CD14-positive monocyte (primary cell): ENCODE results near the gene LRPAP1. TPM values are rescaled to one million over a fixed set of nuclear protein-coding genes. Genes with fewer than 3 reads are reported as not detected.
A peak's percentile ranks its signal among the peaks of the same experiment; 100 is the strongest.

Experiments used
- DNase-seq, 3 donors: peaks; one replicate each; pipeline ENCODE4 v3.0.0-alpha.2; 2011 to 2022
- H2AFZ ChIP-seq: 2 replicates; pipeline ENCODE4 v1.6.0; 2012; ENCODE audit warnings: mild to moderate bottlenecking, low read depth, low read length, inconsistent platforms; ENCODE audit not compliant: insufficient read depth, poor library complexity, severe bottlenecking
- H3K27ac ChIP-seq, 2 donors: 1 replicate in 1 of 2; 2 replicates in 1 of 2; pipeline ENCODE4 v1.5.1; 2012 to 2013; ENCODE audit warnings: low read length in 2 of 2, control low read depth in 1 of 2, inconsistent platforms in 1 of 2, low read depth in 1 of 2, mild to moderate bottlenecking in 1 of 2
- H3K27me3 ChIP-seq, 2 donors: one replicate each; pipeline versions ENCODE4 v1.6.0 to v1.6.1; 2011 to 2013; ENCODE audit warnings: low read length in 2 of 2; ENCODE audit not compliant: control insufficient read depth in 2 of 2, insufficient read depth in 2 of 2
- H3K36me3 ChIP-seq, 2 donors: replicated peaks in 1 of 2; 1 replicate in 1 of 2; 2 replicates in 1 of 2; pipeline versions ENCODE4 v1.5.1 to v1.6.1; 2012 to 2013; ENCODE audit warnings: low read length in 2 of 2, control low read depth in 1 of 2, inconsistent platforms in 1 of 2, mild to moderate bottlenecking in 1 of 2; ENCODE audit not compliant: insufficient read depth in 2 of 2, control insufficient read depth in 1 of 2
- H3K4me1 ChIP-seq, 2 donors: 1 replicate in 1 of 2; 2 replicates in 1 of 2; pipeline versions ENCODE4 v1.5.1 to v1.6.1; 2012 to 2013; ENCODE audit warnings: low read length in 2 of 2, control low read depth in 1 of 2, inconsistent platforms in 1 of 2, mild to moderate bottlenecking in 1 of 2, moderate library complexity in 1 of 2; ENCODE audit not compliant: insufficient read depth in 2 of 2, control insufficient read depth in 1 of 2
- H3K4me2 ChIP-seq: replicated peaks from 2 replicates; pipeline ENCODE3; 2012; ENCODE audit warnings: low read length, moderate library complexity, mild to moderate bottlenecking; ENCODE audit not compliant: poor library complexity, severe bottlenecking; ENCODE audit errors: extremely low read depth
- H3K4me3 ChIP-seq, 3 experiments: fragments of 200-600 bp in 1 of 3; sonication (generic) in 1 of 3; replicated peaks in 1 of 3; 1 replicate in 2 of 3; 2 replicates in 1 of 3; pipeline ENCODE4 v1.5.1; 2011 to 2013; ENCODE audit warnings: low read length in 3 of 3, mild to moderate bottlenecking in 3 of 3, control low read depth in 2 of 3, low read depth in 2 of 3, inconsistent platforms in 1 of 3, moderate library complexity in 1 of 3
- H3K79me2 ChIP-seq: 2 replicates; pipeline ENCODE4 v1.6.0; 2012; ENCODE audit warnings: mild to moderate bottlenecking, control low read depth, inconsistent platforms, low read length, moderate library complexity; ENCODE audit not compliant: insufficient read depth
- H3K9ac ChIP-seq: 2 replicates; pipeline ENCODE4 v1.6.0; 2017; ENCODE audit warnings: low read length, mild to moderate bottlenecking; ENCODE audit not compliant: insufficient read depth, poor library complexity, severe bottlenecking
- H3K9me3 ChIP-seq, 2 donors: replicated peaks in 1 of 2; 1 replicate in 1 of 2; 2 replicates in 1 of 2; pipeline versions ENCODE4 v1.5.1 to v1.6.1; 2012 to 2013; ENCODE audit warnings: low read length in 2 of 2, control low read depth in 1 of 2; ENCODE audit not compliant: control insufficient read depth in 1 of 2, insufficient read depth in 1 of 2
- H4K20me1 ChIP-seq: 2 replicates; pipeline ENCODE4 v1.6.0; 2012; ENCODE audit warnings: mild to moderate bottlenecking, low read length, control low read depth, moderate library complexity; ENCODE audit not compliant: insufficient read depth
- H3K27ac Mint-ChIP-seq, 7 donors: one replicate each; pipeline ENCODE4 v1.8.0; 2020; ENCODE audit warnings: mild to moderate bottlenecking in 7 of 7, mixed read lengths in 7 of 7, moderate library complexity in 6 of 7, inconsistent platforms in 2 of 7
- H3K27me3 Mint-ChIP-seq, 3 donors: one replicate each; pipeline ENCODE4 v1.8.0; 2021 to 2022; ENCODE audit warnings: low read depth in 3 of 3, mild to moderate bottlenecking in 3 of 3, mixed read lengths in 3 of 3, moderate library complexity in 3 of 3, inconsistent platforms in 1 of 3
- H3K36me3 Mint-ChIP-seq, 2 donors: one replicate each; pipeline ENCODE4 v1.8.0; 2020; ENCODE audit warnings: mixed read lengths in 2 of 2, inconsistent platforms in 1 of 2, mild to moderate bottlenecking in 1 of 2
- H3K4me1 Mint-ChIP-seq: one replicate; pipeline ENCODE4 v1.8.0; 2020; ENCODE audit warnings: mild to moderate bottlenecking, mixed read lengths
- H3K4me3 Mint-ChIP-seq, 2 donors: one replicate each; pipeline ENCODE4 v1.8.0; 2020; ENCODE audit warnings: mild to moderate bottlenecking in 2 of 2, mixed read lengths in 2 of 2, moderate library complexity in 1 of 2
- H3K9me3 Mint-ChIP-seq, 7 donors: one replicate each; pipeline ENCODE4 v1.8.0; 2020 to 2022; ENCODE audit warnings: mixed read lengths in 7 of 7, mild to moderate bottlenecking in 6 of 7, moderate library complexity in 6 of 7, inconsistent platforms in 2 of 7
- CTCF ChIP-seq: fragments of 200-600 bp; IDR thresholded peaks from one replicate; pipeline ENCODE4 v1.8.0; 2022; ENCODE audit warnings: antibody characterized with exemption, mild to moderate bottlenecking
- WGBS: methylation state at CpG from one replicate; pipeline ENCODE4 v1.1.5; 2013; ENCODE audit warnings: missing lambda C conversion rate; ENCODE audit not compliant: insufficient coverage; 5-methylcytosine and 5-hydroxymethylcytosine counted together
- intact Hi-C, 2 donors: fragments of 100-400 bp; cut with micrococcal nuclease; formaldehyde crosslinking; loops; one replicate each; pipeline versions ENCODE4 v1.15.0 to v1.15.1; 2023
- polyA plus RNA-seq, 3 donors: library from polyadenylated mRNA; depleted of rRNA in 1 of 3; unstranded in 2 of 3; stranded (reverse) in 1 of 3; fragments of 300-500 nt in 2 of 3; fragments of >200 nt in 1 of 3; fragmentation: Illumina TruSeq in 2 of 3; gene quantifications; 1 replicate in 2 of 3; 2 replicates in 1 of 3; pipeline ENCODE4 v1.2.3, GENCODE V29; 2012 to 2021

The LRPAP1 gene
- polyA plus RNA-seq, 3 donors: 169 to 204 (median 180) TPM

GRCh38 chr4:3492741-3493719 lies 39.2 kb downstream of the LRPAP1 start:
- H3K36me3 Mint-ChIP-seq: no peaks in the 10 kb centered on the region
- no peak for DNase-seq
- intact Hi-C loops: no loop called here
- H3K4me2 ChIP-seq: no peak overlapping the region
- H4K20me1 ChIP-seq: peaks cover 4% of the 10 kb centered on the region
- no peak overlapping the region for H3K4me3 ChIP-seq
- H3K9me3 ChIP-seq: no peaks in the 10 kb centered on the region
- peaks cover 0 to 12% of the 10 kb centered on the region in 2 donors for H3K27me3 ChIP-seq
- H3K27ac ChIP-seq: no peak overlapping the region
- H2AFZ ChIP-seq: no peak overlapping the region
- no peaks in the 10 kb centered on the region for H3K4me1 Mint-ChIP-seq
- 88% methylated on average over 45 of the region's 55 CpGs for WGBS
- H3K4me1 ChIP-seq: no peaks in the 10 kb centered on the region
- H3K27me3 Mint-ChIP-seq: peaks cover 30 to 77% (median 43%) of the 10 kb centered on the region in 3 donors
- H3K9ac ChIP-seq: no peak overlapping the region
- no peak overlapping the region for H3K27ac Mint-ChIP-seq
- H3K36me3 ChIP-seq: no peaks in the 10 kb centered on the region
- H3K9me3 Mint-ChIP-seq: peaks cover 0 to 3% (median 0%) of the 10 kb centered on the region in 7 donors
- no peak overlapping the region for H3K4me3 Mint-ChIP-seq
- no peak for TF ChIP-seq CTCF
- H3K79me2 ChIP-seq: no peaks in the 10 kb centered on the region

- Histone ChIP-seq H3K4me3 (no peak overlapping the region), H3K79me2 (no peaks in the 10 kb centered on the region), H3K4me1 (no peaks in the 10 kb centered on the region), H3K36me3 (no peaks in the 10 kb centered on the region), H3K9me3 (no peaks in the 10 kb centered on the region), H3K27me3 (peaks cover 0 to 12% of the 10 kb centered on the region in 2 donors), H3K27ac (no peak overlapping the region), H3K4me2 (no peak overlapping the region), H2AFZ (no peak overlapping the region), H3K9ac (no peak overlapping the region), H4K20me1 (no peaks in the 10 kb centered on the region)
- Mint-ChIP-seq H3K9me3 (peaks cover 0 to 3% (median 0%) of the 10 kb centered on the region in 7 donors), H3K27me3 (peaks cover 28 to 79% (median 42%) of the 10 kb centered on the region in 3 donors), H3K4me3 (peak overlapping the region in 1 of 2 donors; percentile 49), H3K4me1 (no peaks in the 10 kb centered on the region), H3K27ac (peak overlapping the region in 2 of 7 donors; percentile 51 to 73), H3K36me3 (no peaks in the 10 kb centered on the region)
- 65% methylated on average over 15 of the region's 17 CpGs for WGBS
- TF ChIP-seq CTCF: no peak
- intact Hi-C loops: no loop called here
- no peak for DNase-seq
These were observed 40.4 kb downstream of the LRPAP1 start for GRCh38 chr4:3491681-3492405.
